Keratinocyte (primary cell): ENCODE data around the gene MAPK8. TPM values are rescaled to one million over a fixed set of nuclear protein-coding genes. Genes with fewer than 3 reads are reported as not detected.

Source experiments
- DNase-seq: peaks from one replicate; pipeline ENCODE4 v3.0.0-alpha.2; 2011; ENCODE audit warnings: low read depth, missing footprints, low spot score
- FAIRE-seq: peaks from 2 replicates; lab custom pipeline; 2011; peaks lifted over from hg19 to GRCh38; lab: Jason Lieb, UNC
- H2AFZ ChIP-seq: 2 replicates; pipeline ENCODE4 v1.6.0; 2012; ENCODE audit warnings: low read length, control low read depth, inconsistent platforms; ENCODE audit not compliant: control insufficient read depth
- H3K27ac ChIP-seq: 2 replicates; pipeline ENCODE4 v1.5.1; 2011; ENCODE audit warnings: low read length; ENCODE audit not compliant: control insufficient read depth, insufficient read depth
- H3K27me3 ChIP-seq: 3 replicates; pipeline ENCODE4 v1.6.0; 2011; ENCODE audit warnings: low read length; ENCODE audit not compliant: control insufficient read depth, insufficient read depth; ENCODE audit errors: extremely low read depth
- H3K36me3 ChIP-seq, 2 experiments: 2 replicates in 1 of 2; 3 replicates in 1 of 2; pipeline ENCODE4 v1.5.1; 2011; ENCODE audit warnings: low read length in 2 of 2, mild to moderate bottlenecking in 1 of 2; ENCODE audit not compliant: control insufficient read depth in 2 of 2, insufficient read depth in 2 of 2; ENCODE audit errors: extremely low read depth in 1 of 2
- H3K4me1 ChIP-seq: 3 replicates; pipeline ENCODE4 v1.5.1; 2011; ENCODE audit warnings: low read length; ENCODE audit not compliant: control insufficient read depth, insufficient read depth; ENCODE audit errors: extremely low read depth
- H3K4me2 ChIP-seq: 3 replicates; pipeline ENCODE4 v1.6.0; 2011; ENCODE audit warnings: low read depth, low read length; ENCODE audit not compliant: control insufficient read depth, insufficient read depth; ENCODE audit errors: extremely low read depth
- H3K4me3 ChIP-seq, 3 experiments: fragments of 200-600 bp in 1 of 3; sonication (generic) in 1 of 3; 2 replicates in 2 of 3; 3 replicates in 1 of 3; pipeline ENCODE4 v1.5.1; 2011 to 2016; ENCODE audit warnings: low read length in 3 of 3, mild to moderate bottlenecking in 3 of 3, control low read depth in 2 of 3, inconsistent platforms in 1 of 3, low read depth in 1 of 3, mixed read lengths in 1 of 3, mixed run types in 1 of 3, moderate library complexity in 1 of 3; ENCODE audit not compliant: control insufficient read depth in 2 of 3, insufficient read depth in 2 of 3; ENCODE audit errors: extremely low read depth in 1 of 3
- H3K79me2 ChIP-seq: 2 replicates; pipeline ENCODE4 v1.6.0; 2012; ENCODE audit warnings: low read length; ENCODE audit not compliant: control insufficient read depth, insufficient read depth
- H3K9ac ChIP-seq: 3 replicates; pipeline ENCODE4 v1.6.0; 2011; ENCODE audit warnings: low read length; ENCODE audit not compliant: control insufficient read depth, insufficient read depth; ENCODE audit errors: extremely low read depth
- H3K9me1 ChIP-seq: 3 replicates; pipeline ENCODE4 v1.6.0; 2011; ENCODE audit warnings: low read length; ENCODE audit not compliant: control insufficient read depth, insufficient read depth; ENCODE audit errors: extremely low read depth
- H3K9me3 ChIP-seq: 2 replicates; pipeline ENCODE4 v1.5.1; 2012; ENCODE audit warnings: low read depth, low read length; ENCODE audit not compliant: control insufficient read depth
- H4K20me1 ChIP-seq: 3 replicates; pipeline ENCODE4 v1.6.0; 2011; ENCODE audit warnings: low read length; ENCODE audit not compliant: control insufficient read depth, insufficient read depth; ENCODE audit errors: extremely low read depth
- EZH2 ChIP-seq: IDR thresholded peaks from one replicate; pipeline ENCODE4 v1.6.1; 2012; ENCODE audit warnings: inconsistent platforms, mild to moderate bottlenecking, low read length, moderate library complexity
- dilution Hi-C: fragments of 300-500 bp; cut with MboI; formaldehyde crosslinking; loops from one replicate; pipeline ENCODE4 v1.7.0; 2020; ENCODE audit warnings: low sequenced_read_pairs; ENCODE audit not compliant: extremely low pct_ligation_motif_present
- polyA plus RNA-seq, 5 experiments: library from polyadenylated mRNA; depleted of rRNA in 3 of 5; stranded (reverse) in 3 of 5; stranded (forward) in 1 of 5; unstranded in 1 of 5; fragments of >200 nt; gene quantifications; 1 replicate in 1 of 5; 2 replicates in 3 of 5; 3 replicates in 1 of 5; pipeline versions ENCODE4 v1.2.1 to v1.2.3, GENCODE V29; 2011 to 2012; ENCODE audit warnings: missing spikeins in 2 of 5, low read depth in 1 of 5, low replicate concordance in 1 of 5
- TF ChIP-seq, protein P1 (sequence below), 3 experiments: IDR thresholded peaks in 1 of 3; conservative IDR thresholded peaks in 1 of 3; optimal IDR thresholded peaks in 1 of 3; 2 replicates in 2 of 3; 3 replicates in 1 of 3; pipeline versions ENCODE3 to v1.5.1; 2011; ENCODE audit warnings: low read length in 3 of 3, mild to moderate bottlenecking in 3 of 3, moderate library complexity in 2 of 3, control low read depth in 1 of 3, inconsistent platforms in 1 of 3; ENCODE audit not compliant: insufficient read depth in 2 of 3; ENCODE audit errors: extremely low read depth in 1 of 3

The MAPK8 gene
- polyA plus RNA-seq, 1 donor (not counting 4 experiments of a cell fraction or from before 2014, with no cell fraction given), result 39.8 TPM

DNA sequence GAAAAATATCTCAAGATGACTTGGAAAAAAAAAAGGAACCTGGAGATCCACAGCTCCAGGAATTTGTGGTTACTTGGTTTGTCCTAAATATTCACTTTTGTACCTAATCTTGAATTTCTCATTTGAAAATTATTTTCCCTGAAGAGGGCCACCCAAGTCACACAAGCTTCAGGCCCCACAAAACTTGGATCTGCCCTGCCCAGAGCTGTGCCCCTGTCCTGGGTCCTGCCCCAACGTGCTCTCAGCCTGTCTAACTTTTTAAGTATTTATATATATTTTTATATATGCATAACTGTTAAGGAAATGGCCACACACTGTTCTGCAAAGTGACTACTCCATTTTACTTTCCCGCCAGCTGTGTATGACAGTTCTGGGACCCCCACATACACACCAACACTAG, 174.9 kb downstream of the MAPK8 start:
- Histone ChIP-seq H3K27me3 (peaks cover 10% of the 10 kb centered on the region), H3K9me3 (no peaks in the 10 kb centered on the region), H2AFZ (no peak overlapping the region), H3K4me2 (no peak overlapping the region), H3K36me3 (no peaks in the 10 kb centered on the region), H4K20me1 (no peaks in the 10 kb centered on the region), H3K79me2 (no peaks in the 10 kb centered on the region), H3K9ac (no peak overlapping the region), H3K4me3 (no peak overlapping the region), H3K9me1 (no peaks in the 10 kb centered on the region), H3K4me1 (peaks cover 5% of the 10 kb centered on the region), H3K27ac (no peak overlapping the region)
- dilution Hi-C loops, result no loop called here
- DNase-seq, result no peak
- no peak for TF ChIP-seq EZH2
- TF ChIP-seq, protein P1, sequence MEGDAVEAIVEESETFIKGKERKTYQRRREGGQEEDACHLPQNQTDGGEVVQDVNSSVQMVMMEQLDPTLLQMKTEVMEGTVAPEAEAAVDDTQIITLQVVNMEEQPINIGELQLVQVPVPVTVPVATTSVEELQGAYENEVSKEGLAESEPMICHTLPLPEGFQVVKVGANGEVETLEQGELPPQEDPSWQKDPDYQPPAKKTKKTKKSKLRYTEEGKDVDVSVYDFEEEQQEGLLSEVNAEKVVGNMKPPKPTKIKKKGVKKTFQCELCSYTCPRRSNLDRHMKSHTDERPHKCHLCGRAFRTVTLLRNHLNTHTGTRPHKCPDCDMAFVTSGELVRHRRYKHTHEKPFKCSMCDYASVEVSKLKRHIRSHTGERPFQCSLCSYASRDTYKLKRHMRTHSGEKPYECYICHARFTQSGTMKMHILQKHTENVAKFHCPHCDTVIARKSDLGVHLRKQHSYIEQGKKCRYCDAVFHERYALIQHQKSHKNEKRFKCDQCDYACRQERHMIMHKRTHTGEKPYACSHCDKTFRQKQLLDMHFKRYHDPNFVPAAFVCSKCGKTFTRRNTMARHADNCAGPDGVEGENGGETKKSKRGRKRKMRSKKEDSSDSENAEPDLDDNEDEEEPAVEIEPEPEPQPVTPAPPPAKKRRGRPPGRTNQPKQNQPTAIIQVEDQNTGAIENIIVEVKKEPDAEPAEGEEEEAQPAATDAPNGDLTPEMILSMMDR (optimal IDR thresholded peaks at IDR 0.05 in 1 of 3, IDR thresholded peaks at IDR 0.05 in 1 of 3, conservative IDR thresholded peaks at IDR 0.05 in 1 of 3; ENCODE audit: extremely low read depth in 1 of 3, insufficient read depth in 2 of 3, low read length in 3 of 3), result no peak
- no peak for FAIRE-seq

DNA sequence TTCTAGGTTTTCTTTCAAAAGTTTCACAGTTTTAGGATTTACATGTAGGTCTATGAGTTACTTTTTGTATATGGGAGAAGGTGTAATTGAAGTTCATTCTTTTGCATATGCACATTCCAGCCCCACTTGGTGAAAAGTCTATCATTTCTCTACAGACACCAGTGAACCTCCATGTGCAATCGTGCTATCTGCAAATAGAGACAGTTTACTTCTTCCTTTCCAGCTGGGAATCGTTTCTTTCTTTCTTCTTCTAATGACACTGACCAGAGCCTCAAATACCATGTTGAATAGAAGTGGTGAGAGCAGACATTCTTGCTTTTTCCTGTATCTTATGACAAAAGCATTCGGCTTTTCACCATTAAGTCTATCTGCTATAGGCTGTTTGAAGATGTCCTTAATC, 175.7 kb downstream of the MAPK8 start:
- Histone ChIP-seq H2AFZ (no peak overlapping the region), H3K36me3 (no peaks in the 10 kb centered on the region), H3K4me3 (no peak overlapping the region), H3K4me2 (no peak overlapping the region), H3K4me1 (no peaks in the 10 kb centered on the region), H3K9me1 (no peaks in the 10 kb centered on the region), H3K9me3 (no peaks in the 10 kb centered on the region), H3K9ac (no peak overlapping the region), H3K27ac (no peak overlapping the region), H4K20me1 (no peaks in the 10 kb centered on the region), H3K79me2 (no peaks in the 10 kb centered on the region), H3K27me3 (peaks cover 10% of the 10 kb centered on the region)
- dilution Hi-C loops, result no loop called here
- TF ChIP-seq, protein P1 (optimal IDR thresholded peaks at IDR 0.05 in 1 of 3, IDR thresholded peaks at IDR 0.05 in 1 of 3, conservative IDR thresholded peaks at IDR 0.05 in 1 of 3; ENCODE audit: extremely low read depth in 1 of 3, insufficient read depth in 2 of 3, low read length in 3 of 3), result no peak
- no peak for TF ChIP-seq EZH2
- no peak for DNase-seq
- peak; percentile 20 for FAIRE-seq
